ENCODE measurements around the gene SPOCD1.
"Not testable (repeated sequence)": the region's sequence is repeated elsewhere in the genome, so short reads cannot be mapped to it uniquely, and the experiment has no call there.

The SPOCD1 gene

DNA sequence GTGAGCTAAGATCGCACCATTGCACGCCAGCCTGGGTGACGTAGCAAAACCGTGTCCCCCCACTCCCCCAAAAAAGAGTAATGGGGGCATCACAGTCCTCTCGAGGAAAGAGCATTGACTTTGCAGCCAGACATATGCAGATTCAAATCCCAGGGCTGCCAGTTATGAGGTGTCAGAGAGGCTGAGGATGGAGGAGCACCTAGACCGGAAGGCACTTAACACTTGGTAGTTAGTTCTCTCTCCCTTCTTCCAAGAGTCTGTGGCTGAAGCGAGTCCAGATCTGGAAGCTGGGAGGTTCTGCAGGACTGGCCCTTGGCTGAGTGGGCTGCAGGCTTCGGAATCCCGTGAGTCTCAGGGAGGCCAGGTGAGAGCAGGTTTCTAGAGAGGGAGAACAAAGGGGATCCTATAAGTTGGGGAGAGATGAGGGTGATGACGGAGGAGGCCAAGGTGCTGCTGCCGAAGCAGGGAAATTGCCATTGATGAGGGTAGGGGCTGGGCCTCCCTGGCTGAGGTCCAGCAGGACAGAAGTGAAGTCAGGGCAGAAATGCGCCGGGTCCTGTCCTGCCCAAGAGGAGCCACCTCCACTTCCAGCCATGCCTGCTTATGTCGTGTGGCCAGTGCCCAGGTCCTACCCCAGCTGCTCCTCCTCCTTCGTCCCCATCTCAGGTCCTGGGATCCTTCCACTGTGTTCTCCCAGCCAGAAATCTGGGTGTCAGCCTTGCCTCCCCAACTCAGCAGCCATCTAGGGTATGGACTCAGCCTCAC, 13.3 kb upstream of the SPOCD1 start:
- DNase-seq (ENCODE audit: low read depth in 2 of 2): no peak

DNA sequence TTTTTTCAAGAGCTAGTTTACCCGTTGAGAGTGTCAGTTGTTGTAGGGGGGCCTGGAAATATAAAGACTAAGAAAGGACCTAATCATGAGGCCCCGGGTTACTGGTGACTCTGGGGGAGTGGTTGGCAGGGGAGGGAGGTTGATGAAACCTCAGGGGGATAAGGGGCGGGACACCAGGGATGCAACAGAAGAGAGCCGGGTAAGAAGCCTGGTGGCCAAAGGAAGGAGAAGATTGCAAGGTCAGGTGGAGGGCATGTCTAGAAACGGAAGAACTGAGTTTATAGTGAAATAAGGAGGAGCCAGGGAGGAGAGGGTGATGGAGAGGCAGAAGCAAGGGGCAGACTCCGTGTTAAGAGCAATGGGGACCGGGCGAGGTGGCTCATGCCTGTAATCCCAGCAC, 12.5 kb upstream of the SPOCD1 start:
- DNase-seq (ENCODE audit: low read depth in 2 of 2): no peak

DNA sequence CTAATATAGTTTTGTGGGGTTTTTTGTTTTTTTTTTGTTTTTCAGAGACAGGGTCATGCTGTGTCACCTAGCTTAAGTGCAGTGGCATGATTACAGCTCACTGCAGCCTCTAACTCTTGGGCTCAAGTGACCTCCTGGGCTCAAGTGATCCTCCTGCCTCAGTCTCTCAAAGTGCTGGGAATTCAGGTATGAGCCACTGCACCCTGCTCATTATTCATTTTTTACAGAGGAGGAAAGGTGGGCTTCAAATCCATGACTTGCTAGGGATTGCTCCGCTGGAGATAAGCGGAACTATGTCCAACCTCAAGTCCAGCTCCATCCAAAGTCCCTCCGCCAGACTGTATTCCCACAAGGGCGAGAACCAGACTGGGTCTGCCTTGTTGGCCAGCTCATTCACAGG, 8.0 kb upstream of the SPOCD1 start:
- DNase-seq (ENCODE audit: low read depth in 2 of 2): no peak

DNA sequence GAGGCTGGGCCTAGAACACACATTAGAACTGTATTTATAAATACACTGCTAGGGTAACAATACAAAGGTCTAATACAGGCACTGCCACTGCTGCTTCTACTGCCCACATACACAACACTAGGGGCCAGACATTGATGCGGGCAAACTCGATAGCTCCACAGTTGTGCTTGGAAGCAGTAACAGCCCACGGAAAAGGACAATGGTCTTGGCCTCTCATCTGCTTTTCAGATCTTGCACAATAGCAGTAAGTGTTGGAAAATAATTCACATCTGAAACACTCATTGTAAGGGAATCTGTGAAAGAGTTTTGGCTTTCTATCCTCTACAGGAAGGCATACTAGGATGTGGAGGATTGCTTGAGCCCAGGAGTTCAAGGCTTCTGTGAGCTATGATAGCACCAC, 6.9 kb upstream of the SPOCD1 start:
- DNase-seq (ENCODE audit: low read depth in 2 of 2): no peak

DNA sequence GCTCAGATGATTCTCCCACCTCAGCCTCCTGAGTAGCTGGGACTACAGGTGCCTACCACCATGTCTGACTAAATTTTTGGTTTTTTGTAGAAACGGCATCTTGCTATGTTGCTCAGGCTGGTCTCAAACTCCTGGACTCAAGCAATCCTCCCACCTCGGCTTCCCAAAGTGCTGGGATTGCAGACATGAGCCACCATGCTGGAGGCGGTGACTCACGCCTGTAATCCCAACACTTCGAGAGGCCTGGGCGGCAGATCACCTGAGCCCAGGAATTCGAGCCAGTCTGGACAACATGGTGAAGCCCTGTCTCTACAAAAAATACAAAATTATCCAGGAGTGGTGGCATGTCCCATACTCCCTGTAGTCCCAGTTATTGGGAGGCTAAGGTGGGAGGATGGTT, 4.4 kb upstream of the SPOCD1 start:
- not testable (repeated sequence) for DNase-seq (ENCODE audit: low read depth in 2 of 2)

DNA sequence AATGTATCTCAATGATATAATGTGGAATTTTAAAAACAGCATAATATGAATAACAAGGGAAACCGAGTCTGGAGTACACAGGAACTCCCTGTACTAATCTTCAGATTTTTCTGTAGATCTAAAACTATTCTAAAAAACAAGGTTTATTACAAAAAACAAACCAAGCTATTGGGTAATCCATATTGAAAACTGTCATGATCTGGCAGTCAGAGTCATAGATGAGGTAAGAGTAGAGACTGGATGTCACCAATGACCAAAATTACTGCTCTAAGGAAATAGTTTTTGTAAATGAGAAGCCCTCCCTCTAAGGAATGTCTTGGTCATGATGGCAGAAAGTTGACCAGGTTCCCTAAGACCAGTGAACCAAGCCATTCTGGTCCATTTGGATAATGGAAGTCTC, 2.4 kb upstream of the SPOCD1 start:
- DNase-seq (ENCODE audit: low read depth in 2 of 2): no peak

DNA sequence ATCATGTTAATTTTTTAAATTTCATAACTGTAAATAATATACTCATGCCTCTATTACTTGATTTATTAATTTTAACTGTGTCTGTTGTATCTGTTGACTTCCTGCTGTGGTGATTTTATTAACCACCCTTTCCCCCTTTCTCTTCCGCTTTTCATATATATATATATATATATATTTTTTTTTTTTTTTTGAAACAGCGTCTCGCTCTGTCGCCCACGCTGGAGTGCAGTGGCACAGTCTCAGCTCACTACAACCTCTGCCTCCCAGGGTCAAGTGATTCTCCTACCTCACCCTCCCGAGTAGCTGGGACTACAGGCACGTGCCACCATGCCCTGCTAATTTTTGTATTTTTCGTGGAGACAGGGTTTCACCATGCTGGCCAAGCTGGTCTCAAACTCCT, 1.1 kb upstream of the SPOCD1 start:
- DNase-seq (ENCODE audit: low read depth in 2 of 2): not testable (repeated sequence)

DNA sequence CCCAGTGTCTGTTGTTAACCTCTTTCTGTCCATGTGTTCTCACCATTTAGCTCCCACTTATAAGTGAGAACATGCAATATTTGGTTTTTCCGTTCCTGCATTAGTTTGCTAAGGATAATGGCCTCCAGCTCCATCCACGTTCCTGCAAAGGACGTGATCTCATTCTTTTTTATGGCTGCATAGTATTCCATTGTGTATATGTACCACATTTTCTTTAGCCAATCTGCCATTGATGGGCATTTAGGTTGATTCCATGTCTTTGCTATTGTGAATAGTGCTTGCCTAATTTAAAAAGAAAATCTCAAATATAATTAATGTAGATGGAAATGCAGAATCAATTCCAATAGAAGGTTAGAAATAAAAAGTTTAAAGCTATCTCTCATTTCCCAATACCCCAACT, 679 bp upstream of the SPOCD1 start:
- DNase-seq (ENCODE audit: low read depth in 2 of 2): not testable (repeated sequence)

DNA sequence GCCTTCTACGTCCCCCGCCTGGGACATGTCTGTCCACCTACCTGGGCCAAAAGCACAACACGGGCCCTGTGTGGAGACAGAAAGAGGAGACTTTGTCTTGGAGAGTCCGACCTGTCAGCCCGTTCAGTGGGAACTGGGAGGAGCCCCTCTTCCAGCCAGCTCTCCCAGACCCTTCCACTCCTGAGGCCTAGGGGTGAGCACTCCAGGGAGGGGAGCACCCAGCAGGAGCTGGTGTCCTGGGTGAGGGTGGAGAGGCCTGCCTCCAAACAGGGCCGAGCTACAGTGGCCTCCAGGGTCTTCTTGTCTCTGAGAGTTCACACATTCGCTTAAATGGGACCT, 546 bp downstream of the SPOCD1 start:
- DNase-seq (ENCODE audit: low read depth in 2 of 2): no peak

DNA sequence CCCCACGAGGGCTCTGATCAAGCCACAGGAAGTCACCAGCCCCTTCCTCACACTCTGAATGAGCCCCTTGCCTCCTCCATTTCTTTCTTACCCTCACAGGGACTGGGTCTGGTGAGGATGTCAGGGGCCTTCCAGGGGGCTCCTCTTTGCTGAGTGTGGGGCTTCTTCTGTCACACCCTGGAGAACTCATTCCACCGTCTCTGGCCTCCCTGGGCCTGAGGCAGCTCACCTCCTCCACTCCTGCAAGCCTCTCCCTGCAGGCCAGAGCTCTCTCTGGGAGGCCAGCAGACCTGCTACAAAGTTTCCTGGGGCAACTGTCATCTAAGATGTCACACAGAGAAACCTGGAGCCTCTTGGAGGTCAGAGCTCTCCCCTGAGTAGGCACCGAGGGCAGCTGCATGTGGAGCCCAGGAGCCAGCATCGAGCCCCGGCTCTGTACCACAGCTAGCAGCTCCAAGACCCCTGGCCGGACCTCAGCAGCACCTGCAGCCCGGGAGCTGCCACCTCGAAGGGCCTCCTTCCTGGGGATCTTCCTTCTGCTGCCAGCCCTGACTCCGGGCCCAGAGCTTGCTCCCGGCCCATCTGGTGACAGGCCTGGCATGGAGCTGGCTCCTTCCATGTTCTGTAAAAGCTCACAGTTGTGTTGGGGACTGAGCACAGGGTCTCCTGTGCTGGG, 1.1 kb downstream of the SPOCD1 start:
- no peak for DNase-seq (ENCODE audit: low read depth in 2 of 2)

DNA sequence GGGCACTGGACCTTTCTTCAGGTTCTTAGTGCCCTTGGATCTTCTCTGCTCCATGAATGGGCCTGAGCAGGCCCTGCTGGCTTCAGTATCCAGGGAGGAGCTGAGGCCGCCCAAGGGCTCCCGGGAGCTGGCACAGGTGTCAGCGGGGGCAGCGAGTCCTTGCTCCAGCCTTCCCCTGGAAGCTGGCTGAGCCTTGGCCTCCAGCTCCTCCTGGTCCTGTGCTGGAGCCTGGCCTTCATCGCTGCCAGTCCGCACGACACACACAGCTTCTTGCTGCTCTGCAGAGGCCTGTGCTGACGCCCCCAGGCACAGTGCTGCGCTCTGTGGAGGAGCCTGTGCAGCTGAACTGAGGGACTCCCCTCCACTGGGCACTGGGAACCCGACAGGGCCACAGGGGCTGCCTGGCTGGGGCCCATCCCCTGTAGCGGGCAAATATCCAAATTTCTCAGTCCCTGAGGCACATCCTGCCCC, 1.7 kb downstream of the SPOCD1 start:
- no peak for DNase-seq (ENCODE audit: low read depth in 2 of 2)

DNA sequence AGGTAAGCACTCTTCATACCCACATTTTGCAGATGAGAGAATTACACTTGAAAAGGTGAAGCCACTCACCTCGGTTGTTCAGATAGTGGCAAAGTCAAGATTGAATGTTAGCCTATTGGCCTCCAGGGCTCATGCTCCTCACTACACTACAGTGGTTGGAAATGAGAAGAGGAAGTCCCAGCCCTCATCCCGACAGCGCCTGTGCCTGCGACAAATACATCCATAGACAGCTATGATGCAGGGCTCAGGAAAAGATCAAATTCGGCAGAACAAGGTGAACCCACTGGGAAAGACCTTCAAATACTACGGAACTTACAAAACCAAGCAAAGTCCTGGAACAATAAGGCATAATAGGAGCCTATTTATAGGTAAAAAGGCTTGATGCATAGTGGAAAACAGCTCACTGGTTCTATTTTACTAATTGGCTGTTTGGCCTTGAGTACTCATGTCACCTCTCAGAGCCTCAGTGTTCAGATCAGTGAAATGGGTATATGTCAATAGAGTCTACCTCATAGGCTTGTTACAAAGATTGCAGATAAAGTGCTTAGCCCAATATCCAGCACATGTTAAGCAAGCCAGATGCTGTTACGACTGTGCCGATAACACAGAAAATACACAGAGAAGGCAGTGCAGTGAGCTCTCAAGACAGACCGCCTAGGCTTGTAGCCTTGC, 3.5 kb downstream of the SPOCD1 start:
- DNase-seq (ENCODE audit: low read depth in 2 of 2): no peak

DNA sequence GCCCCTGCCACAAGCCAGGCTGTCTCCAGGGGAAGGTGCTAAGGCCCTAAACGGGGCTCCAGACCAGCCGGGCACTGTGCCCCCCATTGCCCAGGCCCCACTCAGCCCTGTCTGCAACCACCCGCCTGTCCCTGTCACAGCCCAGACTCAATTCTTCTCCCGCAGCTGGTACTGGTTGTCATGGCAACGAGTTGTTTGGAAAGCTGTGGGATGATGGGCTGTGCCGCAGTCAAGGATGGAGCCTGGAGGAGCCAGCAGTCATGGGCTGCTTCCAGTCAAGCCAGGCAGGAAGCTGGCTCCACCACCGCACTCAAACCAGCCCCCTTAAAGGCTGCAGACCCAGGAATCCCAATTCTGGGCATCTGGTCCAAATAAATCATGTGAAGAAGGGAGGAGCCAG, 4.2 kb downstream of the SPOCD1 start:
- DNase-seq (ENCODE audit: low read depth in 2 of 2): no peak

DNA sequence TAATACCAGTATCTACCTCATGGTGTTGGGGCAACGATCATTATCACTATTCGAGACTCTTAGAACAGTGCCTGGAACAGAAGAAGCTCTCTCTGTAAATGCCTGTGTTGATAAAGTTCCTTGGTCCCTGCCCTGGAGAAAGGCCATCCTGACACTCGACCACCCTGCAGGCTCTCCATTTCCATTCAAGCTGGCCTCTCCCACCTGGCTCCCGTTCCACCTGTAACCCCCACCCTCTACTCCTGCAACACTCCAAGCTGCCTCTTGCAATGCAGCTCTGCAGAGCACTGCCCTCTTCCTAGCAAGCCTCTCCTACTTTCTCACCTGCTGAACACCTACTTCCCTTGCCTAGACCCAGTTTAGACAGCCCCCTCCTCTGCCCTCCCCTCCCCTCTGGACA, 6.1 kb downstream of the SPOCD1 start:
- no peak for DNase-seq (ENCODE audit: low read depth in 2 of 2)

DNA sequence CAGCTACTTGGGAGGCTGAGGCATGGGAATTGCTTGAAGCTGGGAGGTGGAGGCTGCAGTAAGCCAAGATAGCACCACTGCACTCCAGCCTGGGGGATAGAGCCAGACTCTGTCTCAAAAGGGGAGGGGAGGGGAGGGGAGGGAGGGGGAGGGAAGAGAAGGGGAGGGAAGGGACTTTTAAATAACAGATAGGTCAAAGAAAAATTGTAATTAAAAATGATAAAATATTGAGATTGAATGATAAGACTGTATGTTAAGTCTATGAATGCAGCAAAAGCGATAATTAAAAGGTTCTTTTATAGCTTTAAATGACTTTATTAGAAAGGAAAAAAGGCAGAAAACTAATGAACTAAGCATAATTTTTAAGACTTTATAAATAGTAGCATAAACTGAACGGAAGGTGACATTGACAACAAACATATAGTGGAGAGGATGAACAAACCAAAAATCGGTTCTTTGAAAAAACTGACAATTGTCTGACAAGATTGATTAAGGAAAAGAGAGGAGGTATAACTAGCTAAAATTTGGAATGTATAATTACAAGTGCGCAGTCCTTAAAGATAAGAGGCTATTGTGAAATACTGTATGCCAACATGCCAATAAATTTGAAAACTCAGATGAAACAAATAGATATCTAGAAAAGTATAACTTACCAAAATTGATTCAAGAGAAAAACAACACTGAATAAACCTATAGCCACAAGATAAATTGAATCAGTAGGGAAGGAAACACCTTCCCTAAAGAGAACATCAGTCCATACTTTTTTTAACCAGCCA, 8.4 kb downstream of the SPOCD1 start:
- no peak for DNase-seq (ENCODE audit: low read depth in 2 of 2)

DNA sequence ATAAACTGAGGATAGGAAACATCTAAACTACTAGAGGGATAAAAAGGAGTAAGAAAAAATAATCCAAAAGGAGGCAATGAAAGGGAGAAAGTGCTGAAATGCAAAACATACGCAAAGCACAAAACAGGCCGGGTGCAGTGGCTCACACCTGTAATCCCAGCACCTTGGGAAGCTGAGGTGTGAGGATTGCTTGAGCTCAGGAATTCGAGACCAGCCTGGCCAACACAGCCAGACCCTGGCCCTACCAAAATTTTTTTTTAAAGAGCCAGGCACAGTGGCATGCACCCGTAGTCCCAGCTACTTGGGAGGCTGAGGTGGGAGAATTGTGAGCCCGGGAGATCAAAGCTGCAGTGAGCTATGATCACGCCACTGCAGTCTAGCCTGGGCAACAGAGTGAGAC, 10.5 kb downstream of the SPOCD1 start:
- no peak for DNase-seq (ENCODE audit: low read depth in 2 of 2)

DNA sequence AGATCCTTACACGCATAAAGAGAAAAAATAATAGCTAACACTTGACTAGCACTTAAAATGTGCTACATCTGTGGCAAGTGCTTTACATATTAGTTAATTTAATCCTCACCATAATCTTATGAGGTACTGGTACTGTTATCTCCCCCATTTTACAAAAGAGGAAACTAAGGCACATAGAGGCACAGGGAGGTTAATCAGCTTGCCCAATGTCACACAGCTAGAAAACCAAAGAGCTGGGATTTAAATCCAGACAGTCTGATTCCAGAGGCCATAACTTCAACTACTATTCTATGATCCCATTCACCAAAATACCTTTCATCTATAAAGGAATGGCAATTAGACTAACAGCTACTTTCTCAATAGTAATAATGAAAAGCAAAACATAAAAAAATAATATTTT, 11.7 kb downstream of the SPOCD1 start:
- no peak for DNase-seq (ENCODE audit: low read depth in 2 of 2)

DNA sequence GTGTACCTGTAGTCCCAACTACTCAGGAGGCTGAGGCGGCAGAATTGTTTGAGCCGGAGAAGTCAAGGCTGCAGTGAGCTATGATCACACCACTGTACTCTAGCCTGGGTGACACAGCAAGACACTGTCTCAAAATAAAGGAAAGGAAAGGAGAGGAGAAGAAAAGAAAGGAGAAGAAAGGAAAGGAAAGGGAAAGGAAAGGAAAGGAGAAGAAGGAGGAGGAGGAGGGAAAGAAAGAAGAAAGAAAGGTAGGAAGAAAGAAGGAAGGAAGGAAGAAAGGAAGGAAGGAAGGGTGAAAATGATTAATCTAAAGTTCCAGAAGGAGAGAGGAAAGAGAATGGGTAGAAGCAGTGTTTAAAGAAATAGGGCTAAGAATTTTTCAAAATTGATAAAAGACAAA, 12.2 kb downstream of the SPOCD1 start:
- DNase-seq (ENCODE audit: low read depth in 2 of 2): no peak

DNA sequence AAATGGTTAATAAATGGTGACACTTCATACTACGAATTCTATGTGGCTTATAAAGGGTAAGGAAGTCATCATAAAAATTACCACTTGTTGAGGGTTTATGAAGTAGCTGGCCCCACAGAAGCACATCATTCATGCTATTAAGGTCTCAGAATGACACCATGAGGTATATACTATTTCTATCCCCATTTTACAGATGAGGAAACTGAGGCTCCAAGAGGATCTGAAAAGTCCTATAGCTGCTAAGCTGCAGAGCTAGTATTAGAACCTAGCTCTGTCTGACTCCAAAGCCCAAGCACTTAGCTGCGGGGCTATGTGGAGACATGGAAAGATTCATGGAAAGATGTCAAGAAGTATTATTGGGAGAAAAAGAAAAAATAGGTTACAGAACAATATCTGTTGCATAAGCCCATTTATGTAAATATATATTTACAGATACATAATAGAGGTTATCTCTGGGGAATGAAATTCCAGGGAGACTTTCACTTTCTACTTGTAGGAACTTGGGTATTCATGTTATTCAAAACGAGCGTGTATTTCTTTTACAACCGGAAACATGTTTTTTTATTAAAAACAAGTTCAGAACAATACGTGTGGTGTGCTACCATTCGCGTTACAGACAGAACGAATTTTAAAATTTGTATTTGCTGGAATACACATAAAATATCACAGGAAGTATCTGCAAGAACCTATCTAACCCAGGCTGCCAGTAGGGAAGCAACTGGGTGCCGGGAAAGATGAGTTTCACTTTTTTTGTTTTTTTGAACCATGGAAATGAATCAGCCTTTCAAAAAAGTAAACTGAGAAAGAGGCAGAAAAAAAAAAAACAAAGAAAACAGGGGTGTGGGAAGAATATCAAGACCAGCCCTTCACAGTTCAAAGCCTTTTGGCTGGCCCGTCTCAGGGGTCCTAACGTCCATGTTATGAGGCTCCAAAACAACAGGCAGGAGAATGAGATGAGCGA, 13.4 kb downstream of the SPOCD1 start:
- DNase-seq (ENCODE audit: low read depth in 2 of 2): no peak

DNA sequence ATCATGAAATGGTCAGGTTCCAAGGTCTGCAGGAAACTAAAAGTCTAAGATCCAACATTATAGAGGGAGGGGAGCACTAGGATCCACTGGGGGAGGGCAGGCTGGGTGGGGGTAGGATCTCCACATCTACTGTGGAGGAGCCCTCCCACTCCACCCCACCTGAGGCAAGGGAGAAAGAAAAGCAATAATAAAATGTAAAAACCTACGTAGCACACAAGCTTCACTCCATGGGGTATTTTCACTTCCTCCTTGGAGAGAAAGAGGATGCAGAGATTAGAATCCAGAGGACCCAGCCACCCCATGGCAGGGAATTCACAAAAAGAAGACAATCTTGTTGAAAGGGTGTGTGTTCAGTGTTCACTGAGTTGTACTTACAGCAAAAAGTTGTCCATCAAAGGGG, 14.4 kb downstream of the SPOCD1 start:
- no peak for DNase-seq (ENCODE audit: low read depth in 2 of 2)

DNA sequence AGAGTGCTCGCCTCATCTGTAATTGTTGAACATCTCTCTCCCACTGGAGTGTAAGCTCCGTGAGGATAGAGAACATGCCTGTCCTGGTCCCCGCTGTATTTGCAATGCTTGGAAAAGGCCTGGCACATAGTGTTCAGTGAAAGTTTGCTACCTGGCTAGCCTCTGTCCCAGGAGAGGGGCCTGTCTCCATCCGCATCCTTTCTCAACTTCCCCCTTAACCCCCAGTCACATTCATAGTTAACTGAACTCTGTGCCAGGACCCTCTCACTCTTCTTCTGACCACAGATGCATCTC, 15.2 kb downstream of the SPOCD1 start:
- no peak for DNase-seq (ENCODE audit: low read depth in 2 of 2)

Measured in activated CD8-positive, alpha-beta memory T cell treated with anti-CD3 and anti-CD28 coated beads for 4 hours (primary cell).